CD4-positive, alpha-beta T cell (primary cell): Measurements from ENCODE around the gene MAPK14. TPM values are rescaled to one million over a fixed set of nuclear protein-coding genes. Genes with fewer than 3 reads are reported as not detected.

Experiments used
- ATAC-seq: fragments of 200-7000 bp; cut with Tn5 transposase; one replicate; pipeline ENCODE4 v1.10.0; 2022; ENCODE audit warnings: mild to moderate bottlenecking; ENCODE audit not compliant: poor library complexity
- CTCF ChIA-PET: fragments of 350-600 bp; sonication (Branson Sonifier 250); formaldehyde crosslinking; loops from one replicate; lab custom pipeline; 2021; ENCODE audit warnings: antibody characterized with exemption, inconsistent platforms; lab: Charles Lee
- POLR2A ChIA-PET: fragments of 350-600 bp; sonication (Branson Sonifier 250); formaldehyde crosslinking; loops from one replicate; lab custom pipeline; 2021; ENCODE audit warnings: antibody characterized with exemption, inconsistent platforms; lab: Charles Lee
- DNase-seq, 14 experiments: peaks; one replicate each; pipeline ENCODE4 v3.0.0-alpha.2; 2013 to 2020; ENCODE audit warnings: mixed read lengths in 2 of 14
- H3K27ac ChIP-seq, 2 donors: one replicate each; pipeline versions ENCODE4 v1.5.1 to v1.7.0; 2013; ENCODE audit warnings: low read length in 2 of 2, low read depth in 1 of 2, mild to moderate bottlenecking in 1 of 2
- H3K27me3 ChIP-seq, 2 experiments: 1 replicate in 1 of 2; 2 replicates in 1 of 2; pipeline versions ENCODE4 v1.6.1 to v1.7.0; 2013; ENCODE audit warnings: low read length in 2 of 2, control low read depth in 1 of 2, mild to moderate bottlenecking in 1 of 2, moderate library complexity in 1 of 2; ENCODE audit not compliant: insufficient read depth in 2 of 2, control insufficient read depth in 1 of 2
- H3K36me3 ChIP-seq: one replicate; pipeline ENCODE4 v1.6.1; 2013; ENCODE audit warnings: low read length, control low read depth; ENCODE audit not compliant: insufficient read depth
- H3K4me1 ChIP-seq: one replicate; pipeline ENCODE4 v1.6.1; 2013; ENCODE audit warnings: low read length, control low read depth; ENCODE audit not compliant: insufficient read depth
- H3K4me3 ChIP-seq: one replicate; pipeline ENCODE4 v1.5.1; 2013; ENCODE audit warnings: mild to moderate bottlenecking, low read length, moderate library complexity
- H3K9me3 ChIP-seq, 2 experiments: 1 replicate in 1 of 2; 2 replicates in 1 of 2; pipeline versions ENCODE4 v1.6.1 to v1.7.0; 2013; ENCODE audit warnings: low read length in 2 of 2, mild to moderate bottlenecking in 2 of 2, control low read depth in 1 of 2, moderate library complexity in 1 of 2; ENCODE audit not compliant: control insufficient read depth in 1 of 2, insufficient read depth in 1 of 2
- H3K27ac Mint-ChIP-seq: one replicate; pipeline ENCODE4 v1.8.0; 2020; ENCODE audit warnings: mixed read lengths
- H3K27me3 Mint-ChIP-seq: one replicate; pipeline ENCODE4 v1.8.0; 2021; ENCODE audit warnings: mixed read lengths
- H3K36me3 Mint-ChIP-seq: one replicate; pipeline ENCODE4 v1.8.0; 2021; ENCODE audit warnings: low read depth, mixed read lengths
- H3K4me1 Mint-ChIP-seq: one replicate; pipeline ENCODE4 v1.8.0; 2021; ENCODE audit warnings: low read depth, mixed read lengths
- H3K4me3 Mint-ChIP-seq: one replicate; pipeline ENCODE4 v1.8.0; 2020; ENCODE audit warnings: mild to moderate bottlenecking, mixed read lengths
- H3K9me3 Mint-ChIP-seq: one replicate; pipeline ENCODE4 v1.8.0; 2020; ENCODE audit warnings: mixed read lengths
- intact Hi-C, 2 experiments: fragments of 100-400 bp; cut with DNase I in 1 of 2; cut with micrococcal nuclease in 1 of 2; formaldehyde crosslinking; loops; one replicate each; pipeline versions ENCODE4 v1.15.1 to v1.9.0; 2023 to 2025; cut with DNase I, micrococcal nuclease
- total RNA-seq, 174 experiments: library from RNA in 2 of 174; stranded (reverse) in 2 of 174; gene quantifications; one replicate each; pipeline ENCODE4 v1.2.3 and lab custom pipeline; 2021 to 2026
- TF ChIP-seq, protein P1 (sequence below): fragments of 200-600 bp; IDR thresholded peaks from one replicate; pipeline ENCODE4 v1.8.0; 2022; ENCODE audit warnings: antibody characterized with exemption, mild to moderate bottlenecking

MAPK14 gene
- total RNA-seq, 2 experiments from 2014 or later: 42.6 to 42.8 TPM

DNA sequence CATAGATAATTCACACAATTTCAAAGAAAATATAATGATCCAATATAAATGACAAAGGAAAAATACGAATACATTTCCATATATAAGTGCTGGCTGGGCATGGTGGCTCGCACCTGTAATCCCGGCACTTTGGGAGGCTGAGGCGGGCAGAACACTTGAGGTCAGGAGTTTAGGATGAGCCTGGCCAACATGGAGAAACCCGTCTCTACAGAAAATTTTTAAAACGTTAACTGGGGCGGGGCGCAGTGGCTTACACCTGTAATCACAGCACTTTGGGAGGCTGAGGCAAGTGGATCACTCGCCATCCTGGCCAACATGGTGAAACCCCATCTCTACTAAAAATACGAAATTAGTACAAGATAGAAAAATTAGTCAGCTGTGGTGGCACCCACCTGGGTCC is 87.8 kb downstream of the MAPK14 start:
- no peak for ATAC-seq
- TF ChIP-seq, protein P1, sequence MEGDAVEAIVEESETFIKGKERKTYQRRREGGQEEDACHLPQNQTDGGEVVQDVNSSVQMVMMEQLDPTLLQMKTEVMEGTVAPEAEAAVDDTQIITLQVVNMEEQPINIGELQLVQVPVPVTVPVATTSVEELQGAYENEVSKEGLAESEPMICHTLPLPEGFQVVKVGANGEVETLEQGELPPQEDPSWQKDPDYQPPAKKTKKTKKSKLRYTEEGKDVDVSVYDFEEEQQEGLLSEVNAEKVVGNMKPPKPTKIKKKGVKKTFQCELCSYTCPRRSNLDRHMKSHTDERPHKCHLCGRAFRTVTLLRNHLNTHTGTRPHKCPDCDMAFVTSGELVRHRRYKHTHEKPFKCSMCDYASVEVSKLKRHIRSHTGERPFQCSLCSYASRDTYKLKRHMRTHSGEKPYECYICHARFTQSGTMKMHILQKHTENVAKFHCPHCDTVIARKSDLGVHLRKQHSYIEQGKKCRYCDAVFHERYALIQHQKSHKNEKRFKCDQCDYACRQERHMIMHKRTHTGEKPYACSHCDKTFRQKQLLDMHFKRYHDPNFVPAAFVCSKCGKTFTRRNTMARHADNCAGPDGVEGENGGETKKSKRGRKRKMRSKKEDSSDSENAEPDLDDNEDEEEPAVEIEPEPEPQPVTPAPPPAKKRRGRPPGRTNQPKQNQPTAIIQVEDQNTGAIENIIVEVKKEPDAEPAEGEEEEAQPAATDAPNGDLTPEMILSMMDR: no peak
- peak overlapping the region; percentile 97 for H3K27ac Mint-ChIP-seq
- no peak overlapping the region for H3K4me3 ChIP-seq
- peaks cover 78% of the 10 kb centered on the region for H3K4me1 Mint-ChIP-seq
- H3K36me3 Mint-ChIP-seq: peaks cover 12% of the 10 kb centered on the region
- peak overlapping the region in 1 of 2 donors; percentile 50 for H3K27ac ChIP-seq
- no peaks in the 10 kb centered on the region for H3K27me3 ChIP-seq
- ChIA-PET POLR2A (interaction anchor here (0.7 to 1.2 kb wide), 4 partner anchors 10 to 759 kb away, joined by 3 to 8 read pairs (median 4); no protein-coding TSS in a partner anchor), CTCF (interaction anchor here (0.6 to 1.8 kb wide), 3 partner anchors 10 to 187 kb away, joined by 3 to 6 read pairs (median 4); no protein-coding TSS in a partner anchor)
- H3K27me3 Mint-ChIP-seq: no peaks in the 10 kb centered on the region
- no peak for DNase-seq
- no peaks in the 10 kb centered on the region for H3K9me3 ChIP-seq
- peaks cover 73% of the 10 kb centered on the region for H3K4me1 ChIP-seq
- peaks cover 10% of the 10 kb centered on the region for H3K36me3 ChIP-seq
- peak overlapping the region; percentile 47 for H3K4me3 Mint-ChIP-seq
- intact Hi-C loops: no loop called here
- H3K9me3 Mint-ChIP-seq: no peaks in the 10 kb centered on the region

DNA sequence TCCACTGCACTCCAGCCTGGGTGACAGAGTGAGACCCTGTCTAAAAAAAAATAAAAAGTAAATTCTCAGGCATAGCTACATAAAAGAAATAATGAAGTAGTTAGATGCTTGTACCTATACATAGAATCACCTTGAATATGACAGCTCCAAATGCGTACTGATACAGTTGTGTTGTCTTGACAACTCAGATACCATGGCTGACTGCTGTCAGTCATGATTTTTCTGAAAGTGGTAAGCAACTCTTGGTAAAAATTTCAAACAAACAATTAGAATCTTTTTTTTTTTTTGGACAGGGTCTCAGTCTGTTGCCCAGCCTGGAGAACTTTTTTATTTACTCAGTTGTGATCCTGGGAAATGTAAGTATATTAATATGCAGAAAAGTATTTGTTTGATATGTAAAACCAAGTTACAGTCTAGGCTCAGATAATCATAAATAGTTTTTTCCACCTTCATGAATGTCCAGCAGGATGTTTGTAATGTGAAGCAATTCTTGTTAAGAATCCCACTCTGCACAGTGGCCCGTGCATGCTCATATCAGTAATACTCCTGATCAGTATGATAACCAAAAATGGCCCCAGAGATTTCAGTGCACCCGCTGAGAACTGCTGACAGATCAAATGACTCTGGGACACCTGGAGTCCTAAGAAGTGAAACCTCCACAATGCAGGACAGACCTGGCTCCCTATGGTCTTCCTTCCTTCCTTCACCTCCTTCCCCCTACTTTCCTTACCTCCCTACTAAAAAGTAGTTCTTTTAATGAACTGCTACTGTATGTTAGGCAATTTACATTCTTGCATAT is 88.7 kb downstream of the MAPK14 start:
- peaks cover 86% of the 10 kb centered on the region for H3K4me1 Mint-ChIP-seq
- CTCF ChIA-PET: interaction anchor here (0.8 to 1.8 kb wide), 3 partner anchors 11 to 186 kb away, joined by 3 to 4 read pairs (median 3); partner anchors contain the start of gene MAPK14
- intact Hi-C loops: no loop called here
- no peak for DNase-seq
- no peaks in the 10 kb centered on the region for H3K27me3 ChIP-seq
- POLR2A ChIA-PET: interaction anchor here (0.7 to 1.2 kb wide), 4 partner anchors 11 to 758 kb away, joined by 3 to 8 read pairs (median 4); no protein-coding TSS in a partner anchor
- ATAC-seq: no peak
- H3K36me3 ChIP-seq: peaks cover 5% of the 10 kb centered on the region
- peak overlapping the region; percentile 32 for H3K4me3 Mint-ChIP-seq
- peak overlapping the region; percentile 97 for H3K27ac Mint-ChIP-seq
- no peak overlapping the region for H3K27ac ChIP-seq
- H3K27me3 Mint-ChIP-seq: no peaks in the 10 kb centered on the region
- peaks cover 4% of the 10 kb centered on the region for H3K36me3 Mint-ChIP-seq
- no peaks in the 10 kb centered on the region for H3K9me3 Mint-ChIP-seq
- H3K4me3 ChIP-seq: no peak overlapping the region
- TF ChIP-seq, protein P1: no peak
- peaks cover 81% of the 10 kb centered on the region for H3K4me1 ChIP-seq
- H3K9me3 ChIP-seq: no peaks in the 10 kb centered on the region

DNA sequence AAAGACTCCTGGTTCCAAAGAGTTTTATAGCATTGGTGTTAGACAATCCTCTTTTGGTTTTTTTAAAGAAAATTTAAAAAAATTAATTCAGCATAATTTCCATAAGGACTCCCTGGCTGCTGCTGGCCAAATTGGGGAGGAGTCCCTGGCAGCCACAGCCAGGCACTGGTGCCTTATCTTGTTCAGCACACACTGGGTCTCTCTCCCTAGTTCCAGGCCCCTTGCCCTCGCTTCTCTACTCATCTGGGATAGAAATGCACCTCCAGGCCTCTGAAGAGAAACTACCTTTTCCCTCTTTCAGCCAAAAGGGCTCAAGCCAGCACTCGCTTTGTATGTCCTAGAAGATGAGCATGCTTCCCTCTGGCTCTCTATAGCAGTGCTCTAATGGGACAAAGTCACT is 89.3 kb downstream of the MAPK14 start:
- TF ChIP-seq, protein P1: no peak
- intact Hi-C loops: no loop called here
- CTCF ChIA-PET: no interaction called here
- ATAC-seq (no peak), DNase-seq (no peak)
- no peaks in the 10 kb centered on the region for H3K9me3 Mint-ChIP-seq
- no peaks in the 10 kb centered on the region for H3K9me3 ChIP-seq
- no peak overlapping the region for H3K4me3 ChIP-seq
- no peaks in the 10 kb centered on the region for H3K36me3 Mint-ChIP-seq
- H3K27me3 ChIP-seq: no peaks in the 10 kb centered on the region
- H3K27me3 Mint-ChIP-seq: no peaks in the 10 kb centered on the region
- no peaks in the 10 kb centered on the region for H3K36me3 ChIP-seq
- peaks cover 93% of the 10 kb centered on the region for H3K4me1 Mint-ChIP-seq
- POLR2A ChIA-PET: interaction anchor here (1.8 kb wide), 1 partner anchor 8 kb away, joined by 7 read pairs; no protein-coding TSS in a partner anchor
- peak overlapping the region; percentile 97 for H3K27ac Mint-ChIP-seq
- no peak overlapping the region for H3K27ac ChIP-seq
- peaks cover 88% of the 10 kb centered on the region for H3K4me1 ChIP-seq
- peak overlapping the region; percentile 32 for H3K4me3 Mint-ChIP-seq
